Activated naive CD4-positive, alpha-beta T cell treated with anti-CD3 and anti-CD28 coated beads, Interleukin-2, amount 10 ng/mL, durations not matched to agents 7 days and 5 days (primary cell): ENCODE data around the gene GPATCH3.
"Not testable (repeated sequence)": the region's sequence is repeated elsewhere in the genome, so short reads cannot be mapped to it uniquely, and the experiment has no call there.

Experiments used
- CTCF ChIA-PET: fragments of 350-600 bp; sonication (Branson Sonifier 250); formaldehyde crosslinking; loops from one replicate; lab custom pipeline; 2021; ENCODE audit warnings: antibody characterized with exemption; lab: Charles Lee
- DNase-seq: peaks from one replicate; pipeline ENCODE4 v3.0.0-alpha.2; 2020
- H3K27ac Mint-ChIP-seq: one replicate; pipeline ENCODE4 v1.8.0; 2021; ENCODE audit warnings: mild to moderate bottlenecking, moderate library complexity, mixed read lengths
- H3K27me3 Mint-ChIP-seq: one replicate; pipeline ENCODE4 v1.8.0; 2021; ENCODE audit warnings: mild to moderate bottlenecking, mixed read lengths
- H3K36me3 Mint-ChIP-seq: one replicate; pipeline ENCODE4 v1.8.0; 2021; ENCODE audit warnings: mixed read lengths
- H3K4me1 Mint-ChIP-seq: one replicate; pipeline ENCODE4 v1.8.0; 2021; ENCODE audit warnings: mixed read lengths
- H3K4me3 Mint-ChIP-seq: one replicate; pipeline ENCODE4 v1.8.0; 2021; ENCODE audit warnings: mild to moderate bottlenecking, moderate library complexity, mixed read lengths
- H3K9me3 Mint-ChIP-seq: one replicate; pipeline ENCODE4 v1.8.0; 2021; ENCODE audit warnings: mixed read lengths

The GPATCH3 gene

GRCh38 chr1:26900001-26900814 is at the start of gene GPATCH3:
GPATCH3 (minus strand) TSS chr1:26900467; CDS start chr1:26900442, 25 bp downstream.
- Mint-ChIP-seq H3K4me3 (peak within 1 kb of the TSS; percentile 93), H3K27ac (peak within 1 kb of the TSS; percentile 97), H3K36me3 (peaks cover 17% of the 10 kb centered on the region), H3K27me3 (no peaks in the 10 kb centered on the region), H3K4me1 (peaks cover 43% of the 10 kb centered on the region), H3K9me3 (no peaks in the 10 kb centered on the region)
- peak; percentile 94 for DNase-seq
- CTCF ChIA-PET = interaction anchor here (1.0 to 2.0 kb wide), 3 partner anchors 11 to 400 kb away, joined by 3 to 6 read pairs (median 3); no protein-coding TSS in a partner anchor

- Mint-ChIP-seq H3K4me3 (no peak overlapping the region), H3K27me3 (no peaks in the 10 kb centered on the region), H3K36me3 (peaks cover 12% of the 10 kb centered on the region), H3K27ac (no peak overlapping the region), H3K4me1 (no peaks in the 10 kb centered on the region), H3K9me3 (no peaks in the 10 kb centered on the region)
- DNase-seq = no peak
- CTCF ChIA-PET = interaction anchor here (0.9 kb wide), 1 partner anchor 18 kb away, joined by 3 read pairs; no protein-coding TSS in a partner anchor
Observed at GRCh38 chr1:26949926-26950319, 49.7 kb upstream of the GPATCH3 start.

GRCh38 chr1:26949266-26949925 is 49.1 kb upstream of the GPATCH3 start:
- H3K27ac Mint-ChIP-seq = no peak overlapping the region
- DNase-seq = no peak
- no peaks in the 10 kb centered on the region for H3K27me3 Mint-ChIP-seq
- no peak overlapping the region for H3K4me3 Mint-ChIP-seq
- CTCF ChIA-PET = no interaction called here
- H3K9me3 Mint-ChIP-seq = no peaks in the 10 kb centered on the region
- peaks cover 13% of the 10 kb centered on the region for H3K36me3 Mint-ChIP-seq
- H3K4me1 Mint-ChIP-seq = no peaks in the 10 kb centered on the region

- H3K27me3 Mint-ChIP-seq, H3K27ac Mint-ChIP-seq, H3K4me3 Mint-ChIP-seq, H3K9me3 Mint-ChIP-seq, DNase-seq, H3K4me1 Mint-ChIP-seq: not testable (repeated sequence)
- CTCF ChIA-PET = interaction anchor here (0.9 kb wide), 1 partner anchor 18 kb away, joined by 3 read pairs; no protein-coding TSS in a partner anchor
- peaks cover 13% of the 10 kb centered on the region for H3K36me3 Mint-ChIP-seq
Observed at GRCh38 chr1:26948725-26949057, 48.4 kb upstream of the GPATCH3 start.

GRCh38 chr1:26946270-26946669 is 46.0 kb upstream of the GPATCH3 start:
- peaks cover 25% of the 10 kb centered on the region for H3K36me3 Mint-ChIP-seq
- H3K9me3 Mint-ChIP-seq = no peaks in the 10 kb centered on the region
- no peaks in the 10 kb centered on the region for H3K4me1 Mint-ChIP-seq
- H3K4me3 Mint-ChIP-seq = no peak overlapping the region
- no peaks in the 10 kb centered on the region for H3K27me3 Mint-ChIP-seq
- DNase-seq = no peak
- no peak overlapping the region for H3K27ac Mint-ChIP-seq
- CTCF ChIA-PET = no interaction called here

GRCh38 chr1:26945728-26946127 is 45.5 kb upstream of the GPATCH3 start:
- Mint-ChIP-seq H3K27me3 (no peaks in the 10 kb centered on the region), H3K4me1 (no peaks in the 10 kb centered on the region), H3K36me3 (peaks cover 27% of the 10 kb centered on the region), H3K27ac (peak overlapping the region; percentile 37), H3K4me3 (no peak overlapping the region), H3K9me3 (no peaks in the 10 kb centered on the region)
- no peak for DNase-seq
- CTCF ChIA-PET = no interaction called here

GRCh38 chr1:26945138-26945537 is 44.9 kb upstream of the GPATCH3 start:
- Mint-ChIP-seq H3K9me3 (no peaks in the 10 kb centered on the region), H3K36me3 (peaks cover 27% of the 10 kb centered on the region), H3K27ac (no peak overlapping the region), H3K4me3 (no peak overlapping the region), H3K4me1 (no peaks in the 10 kb centered on the region), H3K27me3 (no peaks in the 10 kb centered on the region)
- DNase-seq = no peak
- CTCF ChIA-PET = no interaction called here

GRCh38 chr1:26942656-26943055 is 42.4 kb upstream of the GPATCH3 start:
- Mint-ChIP-seq H3K9me3 (no peaks in the 10 kb centered on the region), H3K27me3 (no peaks in the 10 kb centered on the region), H3K36me3 (peaks cover 30% of the 10 kb centered on the region), H3K4me3 (no peak overlapping the region), H3K4me1 (no peaks in the 10 kb centered on the region), H3K27ac (no peak overlapping the region)
- DNase-seq = no peak
- CTCF ChIA-PET = interaction anchor here (1.1 kb wide), 1 partner anchor 391 kb away, joined by 3 read pairs; no protein-coding TSS in a partner anchor

GRCh38 chr1:26941311-26941710 is 41.0 kb upstream of the GPATCH3 start:
- Mint-ChIP-seq H3K4me3 (no peak overlapping the region), H3K9me3 (no peaks in the 10 kb centered on the region), H3K27me3 (no peaks in the 10 kb centered on the region), H3K36me3 (peaks cover 27% of the 10 kb centered on the region), H3K27ac (no peak overlapping the region), H3K4me1 (no peaks in the 10 kb centered on the region)
- DNase-seq = no peak
- CTCF ChIA-PET = no interaction called here

- Mint-ChIP-seq H3K4me1 (no peaks in the 10 kb centered on the region), H3K9me3 (no peaks in the 10 kb centered on the region), H3K27me3 (no peaks in the 10 kb centered on the region), H3K27ac (peak overlapping the region; percentile 33), H3K36me3 (peaks cover 22% of the 10 kb centered on the region), H3K4me3 (no peak overlapping the region)
- CTCF ChIA-PET = no interaction called here
- no peak for DNase-seq
Observed at GRCh38 chr1:26938659-26939025, 38.4 kb upstream of the GPATCH3 start.

GRCh38 chr1:26938004-26938658 is 37.9 kb upstream of the GPATCH3 start:
- Mint-ChIP-seq H3K36me3 (peaks cover 22% of the 10 kb centered on the region), H3K4me3 (no peak overlapping the region), H3K27me3 (no peaks in the 10 kb centered on the region), H3K4me1 (no peaks in the 10 kb centered on the region), H3K9me3 (no peaks in the 10 kb centered on the region), H3K27ac (no peak overlapping the region)
- no peak for DNase-seq
- CTCF ChIA-PET = no interaction called here

GRCh38 chr1:26936823-26937222 is 36.6 kb upstream of the GPATCH3 start:
- no peak overlapping the region for H3K27ac Mint-ChIP-seq
- H3K4me1 Mint-ChIP-seq = no peaks in the 10 kb centered on the region
- no peak for DNase-seq
- H3K27me3 Mint-ChIP-seq = no peaks in the 10 kb centered on the region
- H3K9me3 Mint-ChIP-seq = no peaks in the 10 kb centered on the region
- no peak overlapping the region for H3K4me3 Mint-ChIP-seq
- CTCF ChIA-PET = no interaction called here
- peaks cover 18% of the 10 kb centered on the region for H3K36me3 Mint-ChIP-seq

- Mint-ChIP-seq H3K9me3 (no peaks in the 10 kb centered on the region), H3K27ac (no peak overlapping the region), H3K27me3 (no peaks in the 10 kb centered on the region), H3K36me3 (peaks cover 22% of the 10 kb centered on the region), H3K4me1 (no peaks in the 10 kb centered on the region), H3K4me3 (no peak overlapping the region)
- no peak for DNase-seq
- CTCF ChIA-PET = no interaction called here
Observed at GRCh38 chr1:26932531-26932930, 32.3 kb upstream of the GPATCH3 start.

GRCh38 chr1:26923711-26924110 is 23.4 kb upstream of the GPATCH3 start:
- Mint-ChIP-seq H3K27ac (no peak overlapping the region), H3K27me3 (no peaks in the 10 kb centered on the region), H3K4me3 (no peak overlapping the region), H3K9me3 (no peaks in the 10 kb centered on the region), H3K4me1 (peaks cover 40% of the 10 kb centered on the region), H3K36me3 (peaks cover 29% of the 10 kb centered on the region)
- no peak for DNase-seq
- CTCF ChIA-PET = interaction anchor here (0.8 kb wide), 1 partner anchor 9 kb away, joined by 4 read pairs; the partner anchor contains the start of gene NR0B2
